Measurements from ENCODE around the gene PSTK.

Gene PSTK

DNA sequence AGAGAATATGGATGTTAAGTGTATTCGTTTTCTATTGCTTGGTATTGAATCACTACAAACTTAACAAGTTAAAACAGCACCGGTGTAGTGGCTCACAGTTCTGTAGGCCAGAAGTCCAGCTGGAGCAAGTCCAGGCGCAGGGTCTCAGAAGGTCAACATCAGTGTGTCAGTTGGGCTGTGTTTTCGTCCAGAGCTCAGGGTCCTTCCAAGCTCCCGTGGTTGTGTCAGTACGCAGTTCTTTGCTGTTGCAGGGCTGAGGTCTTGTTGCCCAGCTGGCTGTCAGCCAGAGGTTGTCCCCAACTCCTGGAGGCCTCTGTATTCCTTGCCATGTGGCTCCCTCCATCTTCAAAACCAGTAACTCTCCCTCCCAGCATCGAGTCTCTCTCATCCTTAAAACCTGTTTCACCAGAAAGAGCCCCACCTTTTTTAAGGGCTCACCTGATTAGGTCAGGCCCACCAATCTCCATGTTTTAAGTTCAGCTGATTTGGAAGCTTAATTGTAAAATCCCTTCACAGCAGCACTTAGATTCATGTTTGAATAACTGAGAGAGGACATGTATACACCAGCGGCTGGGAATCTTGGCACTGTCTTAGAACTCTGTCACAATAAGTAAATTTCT lies 55.4 kb downstream of the PSTK start:
- no peak for DNase-seq (ENCODE audit: low read depth)
- TF ChIP-seq, protein P1, sequence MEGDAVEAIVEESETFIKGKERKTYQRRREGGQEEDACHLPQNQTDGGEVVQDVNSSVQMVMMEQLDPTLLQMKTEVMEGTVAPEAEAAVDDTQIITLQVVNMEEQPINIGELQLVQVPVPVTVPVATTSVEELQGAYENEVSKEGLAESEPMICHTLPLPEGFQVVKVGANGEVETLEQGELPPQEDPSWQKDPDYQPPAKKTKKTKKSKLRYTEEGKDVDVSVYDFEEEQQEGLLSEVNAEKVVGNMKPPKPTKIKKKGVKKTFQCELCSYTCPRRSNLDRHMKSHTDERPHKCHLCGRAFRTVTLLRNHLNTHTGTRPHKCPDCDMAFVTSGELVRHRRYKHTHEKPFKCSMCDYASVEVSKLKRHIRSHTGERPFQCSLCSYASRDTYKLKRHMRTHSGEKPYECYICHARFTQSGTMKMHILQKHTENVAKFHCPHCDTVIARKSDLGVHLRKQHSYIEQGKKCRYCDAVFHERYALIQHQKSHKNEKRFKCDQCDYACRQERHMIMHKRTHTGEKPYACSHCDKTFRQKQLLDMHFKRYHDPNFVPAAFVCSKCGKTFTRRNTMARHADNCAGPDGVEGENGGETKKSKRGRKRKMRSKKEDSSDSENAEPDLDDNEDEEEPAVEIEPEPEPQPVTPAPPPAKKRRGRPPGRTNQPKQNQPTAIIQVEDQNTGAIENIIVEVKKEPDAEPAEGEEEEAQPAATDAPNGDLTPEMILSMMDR (IDR thresholded peaks at IDR 0.05; ENCODE audit: low read depth, low read length, missing control alignments) = no peak
- in situ Hi-C loops (cut with HindIII; ENCODE audit: low sequenced_read_pairs) = no loop called here
- no peak overlapping the region for H3K4me3 ChIP-seq (ENCODE audit: low read depth, low read length)

DNA sequence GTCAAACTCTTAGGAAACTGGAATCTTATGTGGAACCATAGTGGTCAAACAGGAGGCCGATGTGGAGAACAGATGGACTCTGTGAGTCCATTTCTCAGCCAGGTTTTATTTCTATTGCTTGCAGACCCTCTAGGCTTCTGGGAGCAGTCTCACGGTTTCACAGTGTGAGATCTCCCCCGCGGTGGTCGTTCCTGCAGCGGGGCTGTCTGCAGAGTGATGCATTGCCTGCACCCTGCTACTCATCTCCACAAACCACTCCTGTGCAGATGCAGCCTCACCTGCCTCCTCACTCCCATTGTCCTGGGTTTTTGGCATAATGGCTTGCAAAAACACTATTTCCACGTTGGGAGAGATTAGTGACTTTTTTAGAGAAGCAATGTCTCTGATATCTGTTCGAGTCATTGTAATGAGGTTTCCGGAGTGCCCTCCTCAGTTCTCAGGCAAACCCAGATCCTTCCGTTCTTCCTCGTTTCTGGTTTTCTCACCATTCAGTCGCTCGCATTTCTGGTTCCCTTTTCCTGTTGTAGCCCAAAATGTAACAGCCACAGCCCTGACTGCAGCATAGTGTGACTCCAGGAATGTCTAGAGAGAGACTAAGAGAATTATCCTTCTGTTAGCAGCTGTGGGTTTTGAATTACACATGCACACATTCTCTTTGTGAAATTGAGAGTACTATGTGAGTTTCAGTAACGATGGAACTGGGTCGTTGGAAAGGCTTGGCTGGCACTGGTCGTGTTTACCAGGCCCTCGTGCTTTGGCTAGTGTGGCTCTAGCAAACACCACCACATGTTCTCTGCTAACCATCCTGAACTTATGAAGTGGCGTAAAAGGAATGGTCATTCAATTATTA lies 58.8 kb downstream of the PSTK start:
- DNase-seq (ENCODE audit: low read depth) = no peak
- TF ChIP-seq, protein P1 (IDR thresholded peaks at IDR 0.05; ENCODE audit: low read depth, low read length, missing control alignments) = no peak
- H3K4me3 ChIP-seq (ENCODE audit: low read depth, low read length) = no peak overlapping the region
- in situ Hi-C loops (cut with HindIII; ENCODE audit: low sequenced_read_pairs) = no loop called here

- DNase-seq (ENCODE audit: low read depth) = no peak
- TF ChIP-seq, protein P1 (IDR thresholded peaks at IDR 0.05; ENCODE audit: low read depth, low read length, missing control alignments) = no peak
- H3K4me3 ChIP-seq (ENCODE audit: low read depth, low read length) = no peak overlapping the region
- in situ Hi-C loops (cut with HindIII; ENCODE audit: low sequenced_read_pairs) = no loop called here
These were observed 59.4 kb downstream of the PSTK start for GRCh38 chr10:123039632-123039930.
